ENCODE data around the gene DLG1. TPM values are rescaled to one million over a fixed set of nuclear protein-coding genes. Genes with fewer than 3 reads are reported as not detected.

Gene DLG1
- total and polyA plus RNA-seq, 4 experiments from 2014 or later, result 21.4 to 92.1 (median 61.2) TPM

- peaks cover 37% of the 10 kb centered on the region for H3K4me1 ChIP-seq (ENCODE audit: insufficient read depth, low read length)
- no peaks in the 10 kb centered on the region for H3K9me3 ChIP-seq (ENCODE audit: control insufficient read depth in 1 of 2, low read length in 2 of 2)
- H3K27me3 Mint-ChIP-seq, result no peaks in the 10 kb centered on the region
- DNase-seq, result no peak
- no peak overlapping the region for H3K4me3 Mint-ChIP-seq
- peaks cover 41 to 65% (median 57%) of the 10 kb centered on the region in 4 donors for H3K4me1 Mint-ChIP-seq
- no peak overlapping the region for H3K27ac Mint-ChIP-seq
- H3K4me3 ChIP-seq (ENCODE audit: low read length in 2 of 2), result no peak overlapping the region
- H3K36me3 Mint-ChIP-seq, result peaks cover 9 to 14% of the 10 kb centered on the region in 2 donors
- ChIA-PET CTCF (ENCODE audit: partially characterized antibody) (interaction anchor here (1.2 to 4.3 kb wide), 14 partner anchors 9 to 259 kb away, joined by 3 to 69 read pairs (median 6); no protein-coding TSS in a partner anchor), POLR2A (ENCODE audit: partially characterized antibody) (no interaction called here)
- H3K27ac ChIP-seq (ENCODE audit: low read depth, low read length), result no peak overlapping the region
- H3K27me3 ChIP-seq (ENCODE audit: insufficient read depth, low read length), result no peaks in the 10 kb centered on the region
- H3K9me3 Mint-ChIP-seq, result peaks cover 0 to 2% (median 0%) of the 10 kb centered on the region in 8 donors
- H3K36me3 ChIP-seq (ENCODE audit: insufficient read depth, low read length), result no peaks in the 10 kb centered on the region
- intact Hi-C loops (cut with micrococcal nuclease), result no loop called here
Measured at GRCh38 chr3:197256104-197256503, 42.3 kb downstream of the DLG1 start.

DNA sequence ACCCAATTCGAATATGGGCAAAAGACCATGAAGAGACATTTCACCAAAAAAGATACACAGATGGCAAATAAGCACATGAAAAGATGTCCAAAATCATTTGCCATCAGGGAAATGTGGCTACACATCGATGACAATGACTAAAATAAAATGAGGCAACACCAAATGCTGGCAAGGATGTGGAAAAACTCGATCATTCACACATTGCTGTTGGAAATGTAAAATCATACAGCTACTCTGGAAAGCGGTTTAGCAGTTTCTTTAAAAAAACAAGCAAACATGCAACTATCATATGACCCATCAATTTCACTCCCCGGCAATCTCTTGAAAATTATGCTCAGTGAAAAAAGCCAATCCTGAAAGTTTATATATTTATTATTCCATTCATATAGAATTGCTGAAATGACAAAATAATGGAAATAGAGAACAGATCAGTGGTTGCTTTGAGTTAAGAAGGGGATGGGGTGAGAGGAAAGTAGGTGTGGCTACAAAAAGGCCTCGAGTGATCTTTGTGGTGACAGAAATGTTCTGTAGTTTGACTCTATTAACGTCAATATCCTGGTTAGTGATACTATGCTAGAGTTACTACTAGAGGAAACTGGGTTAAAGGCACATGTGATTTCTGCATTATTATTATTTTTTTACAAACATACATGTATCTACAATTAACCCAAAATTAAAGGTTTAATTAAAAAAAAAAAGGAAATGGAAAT is 45.0 kb downstream of the DLG1 start:
- peaks cover 20% of the 10 kb centered on the region for H3K4me1 ChIP-seq (ENCODE audit: insufficient read depth, low read length)
- peak; percentile 13 to 44 (median 28) for DNase-seq
- H3K4me3 Mint-ChIP-seq, result peak overlapping the region in 1 of 8 donors; percentile 22

GRCh38 chr3:197249542-197249941 is 48.9 kb downstream of the DLG1 start:
- Histone ChIP-seq H3K27me3 (ENCODE audit: insufficient read depth, low read length) (no peaks in the 10 kb centered on the region), H3K9me3 (ENCODE audit: control insufficient read depth in 1 of 2, low read length in 2 of 2) (peaks cover 0 to 20% of the 10 kb centered on the region in 2 donors), H3K36me3 (ENCODE audit: insufficient read depth, low read length) (no peaks in the 10 kb centered on the region), H3K4me3 (ENCODE audit: low read length in 2 of 2) (no peak overlapping the region), H3K4me1 (ENCODE audit: insufficient read depth, low read length) (peaks cover 18% of the 10 kb centered on the region), H3K27ac (ENCODE audit: low read depth, low read length) (no peak overlapping the region)
- H3K36me3 Mint-ChIP-seq, result peaks cover 52 to 59% of the 10 kb centered on the region in 2 donors
- intact Hi-C loops (cut with micrococcal nuclease), result no loop called here
- H3K4me1 Mint-ChIP-seq, result peaks cover 26 to 39% (median 31%) of the 10 kb centered on the region in 4 donors
- H3K27me3 Mint-ChIP-seq, result no peaks in the 10 kb centered on the region
- H3K27ac Mint-ChIP-seq, result no peak overlapping the region
- no peak for DNase-seq
- POLR2A ChIA-PET (ENCODE audit: partially characterized antibody), result no interaction called here
- CTCF ChIA-PET (ENCODE audit: partially characterized antibody), result no interaction called here
- H3K4me3 Mint-ChIP-seq, result peak overlapping the region in 1 of 8 donors; percentile 62
- H3K9me3 Mint-ChIP-seq, result peaks cover 0 to 33% (median 27%) of the 10 kb centered on the region in 8 donors

More for the DNA sequence above, 45.0 kb downstream of the DLG1 start:
- Mint-ChIP-seq H3K27me3 (no peaks in the 10 kb centered on the region), H3K9me3 (peaks cover 0 to 18% (median 14%) of the 10 kb centered on the region in 8 donors), H3K36me3 (peaks cover 28% of the 10 kb centered on the region in 2 donors), H3K27ac (peak overlapping the region in 5 of 7 donors; percentile 29 to 61 (median 53)), H3K4me1 (peaks cover 30 to 47% (median 41%) of the 10 kb centered on the region in 4 donors)
- intact Hi-C loops (cut with micrococcal nuclease), result no loop called here
- H3K9me3 ChIP-seq (ENCODE audit: control insufficient read depth in 1 of 2, low read length in 2 of 2), result peaks cover 0 to 11% of the 10 kb centered on the region in 2 donors
- H3K4me3 ChIP-seq (ENCODE audit: low read length in 2 of 2), result no peak overlapping the region
- ChIA-PET POLR2A (ENCODE audit: partially characterized antibody) (no interaction called here), CTCF (ENCODE audit: partially characterized antibody) (no interaction called here)
- H3K27ac ChIP-seq (ENCODE audit: low read depth, low read length), result no peak overlapping the region
- no peaks in the 10 kb centered on the region for H3K36me3 ChIP-seq (ENCODE audit: insufficient read depth, low read length)
- H3K27me3 ChIP-seq (ENCODE audit: insufficient read depth, low read length), result no peaks in the 10 kb centered on the region

- H3K27ac Mint-ChIP-seq, result no peak overlapping the region
- Histone ChIP-seq H3K9me3 (ENCODE audit: control insufficient read depth in 1 of 2, low read length in 2 of 2) (peaks cover 0 to 24% of the 10 kb centered on the region in 2 donors), H3K4me1 (ENCODE audit: insufficient read depth, low read length) (peaks cover 7% of the 10 kb centered on the region), H3K27me3 (ENCODE audit: insufficient read depth, low read length) (no peaks in the 10 kb centered on the region), H3K4me3 (ENCODE audit: low read length in 2 of 2) (no peak overlapping the region), H3K27ac (ENCODE audit: low read depth, low read length) (no peak overlapping the region), H3K36me3 (ENCODE audit: insufficient read depth, low read length) (no peaks in the 10 kb centered on the region)
- ChIA-PET POLR2A (ENCODE audit: partially characterized antibody) (no interaction called here), CTCF (ENCODE audit: partially characterized antibody) (no interaction called here)
- no peak overlapping the region for H3K4me3 Mint-ChIP-seq
- DNase-seq, result no peak
- H3K4me1 Mint-ChIP-seq, result peaks cover 16 to 27% (median 21%) of the 10 kb centered on the region in 4 donors
- H3K9me3 Mint-ChIP-seq, result peaks cover 0 to 44% (median 32%) of the 10 kb centered on the region in 8 donors
- no peaks in the 10 kb centered on the region for H3K27me3 Mint-ChIP-seq
- peaks cover 62 to 71% of the 10 kb centered on the region in 2 donors for H3K36me3 Mint-ChIP-seq
- intact Hi-C loops (cut with micrococcal nuclease), result no loop called here
Measured at GRCh38 chr3:197248341-197248740, 50.1 kb downstream of the DLG1 start.

GRCh38 chr3:197244751-197245150 is 53.7 kb downstream of the DLG1 start:
- intact Hi-C loops (cut with micrococcal nuclease), result no loop called here
- POLR2A ChIA-PET (ENCODE audit: partially characterized antibody), result no interaction called here
- Mint-ChIP-seq H3K4me3 (no peak overlapping the region), H3K27ac (no peak overlapping the region), H3K27me3 (no peaks in the 10 kb centered on the region), H3K36me3 (peaks cover 66 to 87% of the 10 kb centered on the region in 2 donors), H3K9me3 (peaks cover 0 to 66% (median 47%) of the 10 kb centered on the region in 8 donors), H3K4me1 (peaks cover 16 to 28% (median 23%) of the 10 kb centered on the region in 4 donors)
- no peak overlapping the region for H3K4me3 ChIP-seq (ENCODE audit: low read length in 2 of 2)
- H3K4me1 ChIP-seq (ENCODE audit: insufficient read depth, low read length), result no peaks in the 10 kb centered on the region
- no peak overlapping the region for H3K27ac ChIP-seq (ENCODE audit: low read depth, low read length)
- DNase-seq, result no peak
- no peaks in the 10 kb centered on the region for H3K36me3 ChIP-seq (ENCODE audit: insufficient read depth, low read length)
- no peaks in the 10 kb centered on the region for H3K27me3 ChIP-seq (ENCODE audit: insufficient read depth, low read length)
- H3K9me3 ChIP-seq (ENCODE audit: control insufficient read depth in 1 of 2, low read length in 2 of 2), result peaks cover 0 to 33% of the 10 kb centered on the region in 2 donors
- CTCF ChIA-PET (ENCODE audit: partially characterized antibody), result interaction anchor here (3.8 kb wide), 1 partner anchor 12 kb away, joined by 19 read pairs; no protein-coding TSS in a partner anchor

DNA sequence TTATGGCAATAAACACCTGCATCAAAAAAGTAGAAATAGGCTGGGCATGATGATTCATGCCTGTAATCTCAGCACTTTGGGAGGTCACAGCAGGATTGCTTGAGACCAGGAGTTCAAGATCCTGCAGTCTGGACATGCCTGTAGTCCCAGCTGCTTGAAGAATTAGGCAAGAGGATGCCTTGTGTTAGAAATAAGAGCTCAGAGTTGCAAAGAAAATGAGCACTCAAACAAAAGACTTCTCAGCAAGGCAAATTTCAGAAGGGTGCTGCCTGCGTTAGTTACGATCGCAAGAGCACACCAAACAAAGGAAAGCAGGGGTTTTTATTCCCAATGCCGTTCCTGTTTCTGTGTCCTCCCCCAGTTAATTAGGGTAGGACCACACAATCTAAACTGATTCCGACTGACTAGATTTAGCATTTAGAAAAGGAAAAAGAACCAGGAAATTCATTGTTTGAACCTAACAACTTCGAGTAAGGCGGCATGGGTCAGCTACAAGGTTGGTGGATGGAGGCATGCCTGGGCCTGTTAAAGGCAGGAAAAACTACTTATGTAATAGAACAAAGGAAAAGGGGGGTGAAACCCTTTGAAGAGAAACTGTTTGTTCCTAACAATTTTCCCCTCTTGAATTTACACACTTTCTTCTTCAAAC is 55.5 kb downstream of the DLG1 start:
- H3K4me1 Mint-ChIP-seq, result peaks cover 29 to 47% (median 40%) of the 10 kb centered on the region in 4 donors
- Histone ChIP-seq H3K9me3 (ENCODE audit: control insufficient read depth in 1 of 2, low read length in 2 of 2) (peaks cover 0 to 17% of the 10 kb centered on the region in 2 donors), H3K27ac (ENCODE audit: low read depth, low read length) (no peak overlapping the region), H3K27me3 (ENCODE audit: insufficient read depth, low read length) (no peaks in the 10 kb centered on the region), H3K36me3 (ENCODE audit: insufficient read depth, low read length) (no peaks in the 10 kb centered on the region), H3K4me1 (ENCODE audit: insufficient read depth, low read length) (peaks cover 5% of the 10 kb centered on the region), H3K4me3 (ENCODE audit: low read length in 2 of 2) (no peak overlapping the region)
- H3K27me3 Mint-ChIP-seq, result no peaks in the 10 kb centered on the region
- peaks cover 51 to 69% of the 10 kb centered on the region in 2 donors for H3K36me3 Mint-ChIP-seq
- DNase-seq, result no peak
- CTCF ChIA-PET (ENCODE audit: partially characterized antibody), result interaction anchor here (3.8 kb wide), 1 partner anchor 14 kb away, joined by 19 read pairs; no protein-coding TSS in a partner anchor
- POLR2A ChIA-PET (ENCODE audit: partially characterized antibody), result no interaction called here
- intact Hi-C loops (cut with micrococcal nuclease), result no loop called here
- no peak overlapping the region for H3K27ac Mint-ChIP-seq
- peak overlapping the region in 1 of 8 donors; percentile 24 for H3K4me3 Mint-ChIP-seq
- H3K9me3 Mint-ChIP-seq, result peaks cover 0 to 51% (median 31%) of the 10 kb centered on the region in 8 donors

DNA sequence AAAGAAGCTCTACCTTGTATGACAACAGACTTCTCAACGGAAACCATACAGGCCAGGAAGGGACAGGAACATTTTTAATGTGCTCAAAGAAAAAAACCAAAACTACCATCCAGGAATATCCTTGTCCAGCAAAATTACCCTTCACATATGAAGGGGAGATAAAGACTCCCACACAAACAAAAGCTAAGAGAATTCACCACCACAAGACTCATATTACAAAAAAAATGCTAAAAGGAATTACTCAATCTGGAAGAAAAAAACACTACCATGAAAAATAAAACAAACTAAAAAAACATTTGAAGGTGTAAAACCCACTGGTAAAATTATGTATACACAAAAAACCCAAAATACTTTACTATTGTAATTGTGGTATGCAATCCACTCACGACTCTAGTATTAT is 57.2 kb downstream of the DLG1 start:
- no peak overlapping the region for H3K4me3 ChIP-seq (ENCODE audit: low read length in 2 of 2)
- no peak overlapping the region for H3K27ac ChIP-seq (ENCODE audit: low read depth, low read length)
- no peak for DNase-seq
- peak overlapping the region in 2 of 8 donors; percentile 7 to 27 for H3K4me3 Mint-ChIP-seq
- H3K36me3 ChIP-seq (ENCODE audit: insufficient read depth, low read length), result no peaks in the 10 kb centered on the region
- peaks cover 0 to 13% of the 10 kb centered on the region in 2 donors for H3K9me3 ChIP-seq (ENCODE audit: control insufficient read depth in 1 of 2, low read length in 2 of 2)
- ChIA-PET CTCF (ENCODE audit: partially characterized antibody) (no interaction called here), POLR2A (ENCODE audit: partially characterized antibody) (no interaction called here)
- peaks cover 46 to 61% of the 10 kb centered on the region in 2 donors for H3K36me3 Mint-ChIP-seq
- H3K4me1 ChIP-seq (ENCODE audit: insufficient read depth, low read length), result peaks cover 5% of the 10 kb centered on the region
- intact Hi-C loops (cut with micrococcal nuclease), result no loop called here
- H3K27ac Mint-ChIP-seq, result peak overlapping the region in 2 of 7 donors; percentile 5 to 65
- H3K27me3 ChIP-seq (ENCODE audit: insufficient read depth, low read length), result no peaks in the 10 kb centered on the region
- peaks cover 32 to 59% (median 46%) of the 10 kb centered on the region in 4 donors for H3K4me1 Mint-ChIP-seq
- H3K9me3 Mint-ChIP-seq, result peaks cover 0 to 46% (median 31%) of the 10 kb centered on the region in 8 donors
- H3K27me3 Mint-ChIP-seq, result no peaks in the 10 kb centered on the region

All from CD4-positive, alpha-beta memory T cell (primary cell).